Measurements from ENCODE around the gene GDI2.

- no peak for TF ChIP-seq CTCF (IDR thresholded peaks at IDR 0.05)
- no peak for TF ChIP-seq EP300 (IDR thresholded peaks at IDR 0.05)
- TF ChIP-seq POLR2A (IDR thresholded peaks at IDR 0.05): no peak
- no peak for TF ChIP-seq POLR2AphosphoS5 (IDR thresholded peaks at IDR 0.05)
These were observed 67.0 kb downstream of the GDI2 start for GRCh38 chr10:5746197-5746596.
